Activated T-helper 1 cell treated with Interleukin-2 at 50 U/mL for 16 hours (primary cell): ENCODE results near the gene KIRREL2.
"Not testable (repeated sequence)": the region's sequence is repeated elsewhere in the genome, so short reads cannot be mapped to it uniquely, and the experiment has no call there.

ENCODE experiments used
- DNase-seq: peaks from one replicate; pipeline ENCODE4 v3.0.0-alpha.2; 2020; ENCODE audit warnings: low read depth

The KIRREL2 gene

GRCh38 chr19:35856546-35857149 is at the start of gene KIRREL2:
TSS of gene KIRREL2 (plus strand) at chr19:35856911. CDS start at chr19:35857120, 209 bp downstream.
- DNase-seq, result no peak

- DNase-seq, result no peak
These were observed 49.1 kb upstream of the KIRREL2 start for GRCh38 chr19:35807633-35808032.

- no peak for DNase-seq
These were observed 45.1 kb upstream of the KIRREL2 start for GRCh38 chr19:35811317-35812219.

- no peak for DNase-seq
These were observed 44.3 kb upstream of the KIRREL2 start, which contains the start of gene PRODH2 for GRCh38 chr19:35812220-35813042. TSS of gene PRODH2 (minus strand) at chr19:35812845. CDS start at chr19:35812805, 40 bp downstream.

- no peak for DNase-seq
These were observed 43.4 kb upstream of the KIRREL2 start for GRCh38 chr19:35813043-35813890.

GRCh38 chr19:35816262-35816661 is 40.4 kb upstream of the KIRREL2 start:
- no peak for DNase-seq

- no peak for DNase-seq
These were observed 39.9 kb upstream of the KIRREL2 start for GRCh38 chr19:35816846-35817245.

GRCh38 chr19:35818445-35818844 is 38.3 kb upstream of the KIRREL2 start:
- DNase-seq, result no peak

- no peak for DNase-seq
These were observed 34.1 kb upstream of the KIRREL2 start for GRCh38 chr19:35822579-35822978.

GRCh38 chr19:35824150-35824549 is 32.6 kb upstream of the KIRREL2 start:
- DNase-seq, result no peak

- DNase-seq, result peak; percentile 12
These were observed 27.9 kb upstream of the KIRREL2 start for GRCh38 chr19:35828692-35829301.

GRCh38 chr19:35830986-35831385 is 25.7 kb upstream of the KIRREL2 start:
- DNase-seq, result no peak

GRCh38 chr19:35832054-35832453 is 24.7 kb upstream of the KIRREL2 start:
- no peak for DNase-seq

GRCh38 chr19:35833972-35834371 is 22.7 kb upstream of the KIRREL2 start:
- DNase-seq, result no peak

- not testable (repeated sequence) for DNase-seq
These were observed 20.6 kb upstream of the KIRREL2 start for GRCh38 chr19:35836096-35836495.

GRCh38 chr19:35841961-35842595 is 14.6 kb upstream of the KIRREL2 start:
- DNase-seq, result no peak

- no peak for DNase-seq
These were observed 13.9 kb upstream of the KIRREL2 start for GRCh38 chr19:35842666-35843272.

- DNase-seq, result no peak
These were observed 12.8 kb upstream of the KIRREL2 start for GRCh38 chr19:35843676-35844481.
